ENCODE results near the gene PTPRC.
"Not testable (repeated sequence)": the region's sequence is repeated elsewhere in the genome, so short reads cannot be mapped to it uniquely, and the experiment has no call there.

PTPRC gene, protein sequence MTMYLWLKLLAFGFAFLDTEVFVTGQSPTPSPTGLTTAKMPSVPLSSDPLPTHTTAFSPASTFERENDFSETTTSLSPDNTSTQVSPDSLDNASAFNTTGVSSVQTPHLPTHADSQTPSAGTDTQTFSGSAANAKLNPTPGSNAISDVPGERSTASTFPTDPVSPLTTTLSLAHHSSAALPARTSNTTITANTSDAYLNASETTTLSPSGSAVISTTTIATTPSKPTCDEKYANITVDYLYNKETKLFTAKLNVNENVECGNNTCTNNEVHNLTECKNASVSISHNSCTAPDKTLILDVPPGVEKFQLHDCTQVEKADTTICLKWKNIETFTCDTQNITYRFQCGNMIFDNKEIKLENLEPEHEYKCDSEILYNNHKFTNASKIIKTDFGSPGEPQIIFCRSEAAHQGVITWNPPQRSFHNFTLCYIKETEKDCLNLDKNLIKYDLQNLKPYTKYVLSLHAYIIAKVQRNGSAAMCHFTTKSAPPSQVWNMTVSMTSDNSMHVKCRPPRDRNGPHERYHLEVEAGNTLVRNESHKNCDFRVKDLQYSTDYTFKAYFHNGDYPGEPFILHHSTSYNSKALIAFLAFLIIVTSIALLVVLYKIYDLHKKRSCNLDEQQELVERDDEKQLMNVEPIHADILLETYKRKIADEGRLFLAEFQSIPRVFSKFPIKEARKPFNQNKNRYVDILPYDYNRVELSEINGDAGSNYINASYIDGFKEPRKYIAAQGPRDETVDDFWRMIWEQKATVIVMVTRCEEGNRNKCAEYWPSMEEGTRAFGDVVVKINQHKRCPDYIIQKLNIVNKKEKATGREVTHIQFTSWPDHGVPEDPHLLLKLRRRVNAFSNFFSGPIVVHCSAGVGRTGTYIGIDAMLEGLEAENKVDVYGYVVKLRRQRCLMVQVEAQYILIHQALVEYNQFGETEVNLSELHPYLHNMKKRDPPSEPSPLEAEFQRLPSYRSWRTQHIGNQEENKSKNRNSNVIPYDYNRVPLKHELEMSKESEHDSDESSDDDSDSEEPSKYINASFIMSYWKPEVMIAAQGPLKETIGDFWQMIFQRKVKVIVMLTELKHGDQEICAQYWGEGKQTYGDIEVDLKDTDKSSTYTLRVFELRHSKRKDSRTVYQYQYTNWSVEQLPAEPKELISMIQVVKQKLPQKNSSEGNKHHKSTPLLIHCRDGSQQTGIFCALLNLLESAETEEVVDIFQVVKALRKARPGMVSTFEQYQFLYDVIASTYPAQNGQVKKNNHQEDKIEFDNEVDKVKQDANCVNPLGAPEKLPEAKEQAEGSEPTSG (N-terminal part only)

GRCh38 chr1:198638894-198639635 lies at the start of gene PTPRC:
PTPRC (plus strand) TSS chr1:198639040; CDS start chr1:198639269, 229 bp downstream.
- no peak for DNase-seq (ENCODE audit: low read depth in 1 of 2, low spot score in 1 of 2)
- in situ Hi-C loops (cut with HindIII; ENCODE audit: low pct_unique_long_range_greater_than_20kb, low sequenced_read_pairs): no loop called here

DNA sequence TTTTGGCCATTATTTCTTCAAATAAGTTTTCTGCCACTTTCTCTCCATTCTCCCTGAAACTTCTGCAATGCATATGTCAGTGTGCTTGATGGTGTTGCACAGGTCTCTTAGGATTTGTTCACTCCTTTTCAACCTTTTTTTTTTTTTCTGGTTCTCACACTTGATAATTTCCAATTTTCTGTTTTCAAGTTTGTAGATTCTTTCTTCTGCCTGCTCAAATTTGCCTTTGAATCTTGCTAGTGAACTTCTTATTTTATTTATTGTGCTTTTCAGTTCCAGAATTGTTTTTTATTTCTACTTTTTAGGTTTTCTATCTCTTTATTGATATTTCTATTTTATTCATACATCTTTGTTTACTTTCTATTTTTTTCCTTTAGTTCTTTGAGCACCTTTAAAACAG lies 48.4 kb upstream of the PTPRC start:
- no peak for TF ChIP-seq JUND (IDR thresholded peaks at IDR 0.05; ENCODE audit: low read depth)
- in situ Hi-C loops (cut with HindIII; ENCODE audit: low pct_unique_long_range_greater_than_20kb, low sequenced_read_pairs): no loop called here
- no peak for DNase-seq (ENCODE audit: low read depth in 1 of 2, low spot score in 1 of 2)

More at GRCh38 chr1:198638894-198639635, at the start of gene PTPRC:
- no peak for TF ChIP-seq JUND (IDR thresholded peaks at IDR 0.05; ENCODE audit: low read depth)

- in situ Hi-C loops (cut with HindIII; ENCODE audit: low pct_unique_long_range_greater_than_20kb, low sequenced_read_pairs): no loop called here
- no peak for DNase-seq (ENCODE audit: low read depth in 1 of 2, low spot score in 1 of 2)
- no peak for TF ChIP-seq JUND (IDR thresholded peaks at IDR 0.05; ENCODE audit: low read depth)
Measured at GRCh38 chr1:198595765-198596164, 43.1 kb upstream of the PTPRC start.

DNA sequence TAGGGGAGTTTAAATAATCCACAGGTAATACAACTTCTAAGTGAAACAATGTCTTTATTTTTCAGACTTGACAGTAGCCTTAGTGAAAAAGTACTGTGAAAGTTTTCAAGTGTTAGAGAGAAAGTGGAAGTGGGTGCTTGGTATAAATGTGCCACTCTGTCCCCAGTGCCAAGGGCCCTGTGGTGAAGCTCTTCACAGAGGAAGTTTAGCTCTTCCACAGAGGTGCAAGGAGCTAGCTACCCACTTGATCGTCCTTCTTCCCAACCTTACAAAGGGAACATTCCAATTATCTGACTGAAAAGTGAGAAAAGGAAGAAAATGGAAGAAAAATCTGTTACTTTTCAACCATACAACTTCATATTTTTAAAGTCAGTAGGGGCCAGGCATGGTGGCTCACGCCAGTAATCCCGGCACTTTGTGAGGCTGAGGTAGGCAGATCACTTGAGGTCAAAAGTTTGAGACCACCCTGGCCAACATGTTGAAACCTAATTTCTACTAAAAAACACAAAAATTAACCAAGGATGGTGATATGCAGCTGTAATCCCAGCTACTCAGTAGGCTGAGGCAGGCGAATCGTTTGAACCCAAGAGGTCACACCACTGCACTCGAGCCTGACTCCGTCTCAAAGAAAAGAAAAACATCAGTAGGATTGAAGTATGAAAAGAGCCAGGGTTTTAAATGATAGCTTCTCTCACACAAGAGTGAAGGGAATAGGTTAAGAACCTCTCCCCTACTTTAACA lies 41.0 kb upstream of the PTPRC start:
- DNase-seq (ENCODE audit: low read depth in 1 of 2, low spot score in 1 of 2): no peak
- TF ChIP-seq JUND (IDR thresholded peaks at IDR 0.05; ENCODE audit: low read depth): no peak

DNA sequence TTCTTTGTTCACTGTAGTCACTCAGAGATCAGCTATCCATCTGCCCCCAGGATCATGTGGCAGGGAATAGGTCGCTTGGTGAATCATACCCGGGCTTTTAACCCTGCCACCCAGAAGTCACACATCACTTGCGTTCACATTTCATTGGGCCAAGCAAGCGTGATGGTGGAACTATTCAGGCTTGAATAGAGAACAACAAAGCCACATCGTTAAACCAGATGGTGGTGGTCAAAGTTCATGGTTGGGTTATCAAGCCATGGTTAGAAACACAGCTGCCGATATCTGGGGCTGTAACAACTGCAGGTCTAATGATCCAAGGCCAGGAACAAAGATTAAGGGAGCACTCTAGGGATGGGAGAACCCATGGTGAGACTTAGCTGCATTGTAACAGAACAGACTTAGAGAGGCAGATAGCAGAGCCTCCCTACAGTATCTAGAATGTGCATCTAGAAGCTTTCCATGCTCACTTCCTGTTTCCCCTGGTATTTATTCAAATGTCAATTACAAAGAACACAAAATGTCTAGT lies 40.0 kb upstream of the PTPRC start:
- no peak for TF ChIP-seq JUND (IDR thresholded peaks at IDR 0.05; ENCODE audit: low read depth)
- no peak for DNase-seq (ENCODE audit: low read depth in 1 of 2, low spot score in 1 of 2)
- in situ Hi-C loops (cut with HindIII; ENCODE audit: low pct_unique_long_range_greater_than_20kb, low sequenced_read_pairs): no loop called here

More for the DNA sequence above, 41.0 kb upstream of the PTPRC start:
- in situ Hi-C loops (cut with HindIII; ENCODE audit: low pct_unique_long_range_greater_than_20kb, low sequenced_read_pairs): no loop called here

DNA sequence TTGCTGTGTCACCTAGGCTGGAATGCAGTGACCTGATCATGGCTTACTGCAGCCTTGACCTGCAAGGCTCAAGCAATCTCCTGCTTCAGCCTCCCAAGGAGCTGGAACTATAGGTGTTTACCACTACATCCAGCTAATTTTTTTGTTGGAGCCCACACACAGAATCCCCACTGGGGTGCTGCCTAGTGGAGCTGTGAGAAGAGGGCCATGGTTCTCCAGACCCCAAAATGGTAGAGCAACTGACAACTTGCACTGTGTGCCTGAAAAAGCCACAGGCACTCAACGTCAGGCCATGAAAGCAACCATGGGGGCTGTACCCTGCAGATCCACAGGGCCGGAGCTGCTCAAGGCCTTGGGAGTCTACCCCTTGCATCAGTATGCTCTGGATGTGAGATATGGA lies 39.1 kb upstream of the PTPRC start:
- no peak for DNase-seq (ENCODE audit: low read depth in 1 of 2, low spot score in 1 of 2)
- in situ Hi-C loops (cut with HindIII; ENCODE audit: low pct_unique_long_range_greater_than_20kb, low sequenced_read_pairs): no loop called here
- TF ChIP-seq JUND (IDR thresholded peaks at IDR 0.05; ENCODE audit: low read depth): no peak

- no peak for DNase-seq (ENCODE audit: low read depth in 1 of 2, low spot score in 1 of 2)
- no peak for TF ChIP-seq JUND (IDR thresholded peaks at IDR 0.05; ENCODE audit: low read depth)
- in situ Hi-C loops (cut with HindIII; ENCODE audit: low pct_unique_long_range_greater_than_20kb, low sequenced_read_pairs): no loop called here
Measured at GRCh38 chr1:198600906-198601305, 37.9 kb upstream of the PTPRC start.

GRCh38 chr1:198601310-198601709 lies 37.5 kb upstream of the PTPRC start:
- in situ Hi-C loops (cut with HindIII; ENCODE audit: low pct_unique_long_range_greater_than_20kb, low sequenced_read_pairs): not testable (repeated sequence)

GRCh38 chr1:198601936-198602889 lies 36.6 kb upstream of the PTPRC start:
- no peak for TF ChIP-seq JUND (IDR thresholded peaks at IDR 0.05; ENCODE audit: low read depth)
- DNase-seq (ENCODE audit: low read depth in 1 of 2, low spot score in 1 of 2): no peak
- in situ Hi-C loops (cut with HindIII; ENCODE audit: low pct_unique_long_range_greater_than_20kb, low sequenced_read_pairs): no loop called here

More at GRCh38 chr1:198601310-198601709, 37.5 kb upstream of the PTPRC start:
- not testable (repeated sequence) for DNase-seq (ENCODE audit: low read depth in 1 of 2, low spot score in 1 of 2)

DNA sequence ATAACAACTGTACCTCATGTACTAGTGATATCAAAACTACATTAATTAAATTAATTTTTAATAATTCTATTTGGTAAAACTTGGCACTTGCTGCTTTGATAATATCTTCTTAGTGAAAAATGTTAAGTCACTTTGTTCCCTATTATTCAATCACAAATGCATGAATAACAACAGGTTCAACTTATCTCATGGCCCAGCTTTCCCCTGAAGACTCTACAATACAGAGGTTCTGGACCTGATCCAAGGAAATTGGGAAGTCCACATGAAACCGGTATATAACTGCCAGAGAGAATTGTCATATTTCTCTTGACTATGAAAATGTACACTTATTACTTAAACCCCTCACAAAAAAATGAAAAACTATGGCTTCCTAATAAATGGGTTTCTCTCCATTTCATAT lies 33.9 kb upstream of the PTPRC start:
- in situ Hi-C loops (cut with HindIII; ENCODE audit: low pct_unique_long_range_greater_than_20kb, low sequenced_read_pairs): no loop called here
- no peak for TF ChIP-seq JUND (IDR thresholded peaks at IDR 0.05; ENCODE audit: low read depth)
- no peak for DNase-seq (ENCODE audit: low read depth in 1 of 2, low spot score in 1 of 2)

Data from T47D (cell line).